NB4 (cell line): ENCODE results near the gene PALD1.

Source experiments
- CTCF ChIP-seq: IDR thresholded peaks from one replicate; pipeline ENCODE4 v1.5.1; 2012; ENCODE audit warnings: low read depth, low read length
- POLR2A ChIP-seq: IDR thresholded peaks from 2 replicates; pipeline ENCODE4 v1.6.1; 2011; ENCODE audit warnings: mild to moderate bottlenecking; ENCODE audit not compliant: insufficient read length; ENCODE audit errors: extremely low read depth

DNA sequence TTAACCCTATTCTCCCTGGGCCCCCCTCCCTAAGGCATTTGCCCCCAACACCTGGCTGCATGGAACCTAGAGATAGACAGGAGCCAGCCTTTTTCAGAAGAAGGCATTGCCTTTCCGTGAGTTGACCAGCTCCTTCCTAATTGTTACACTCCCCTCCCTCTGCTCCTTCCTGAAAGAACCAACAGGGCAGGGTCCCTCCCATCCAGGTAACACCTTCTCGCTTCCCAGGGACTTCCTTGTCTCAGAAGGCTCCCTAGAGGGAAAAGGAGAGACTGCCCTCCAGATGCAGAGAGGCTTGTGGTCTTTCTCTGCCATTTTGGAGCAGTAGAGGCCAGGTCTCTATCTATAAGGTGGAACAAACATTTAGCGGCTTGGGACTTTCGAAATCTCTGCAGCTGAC is 31.9 kb downstream of the PALD1 start:
- no peak for TF ChIP-seq CTCF
- TF ChIP-seq POLR2A = no peak
